Endothelial cell of umbilical vein (primary cell): ENCODE measurements around the gene LHX6. TPM values are rescaled to one million over a fixed set of nuclear protein-coding genes. Genes with fewer than 3 reads are reported as not detected.

ENCODE experiments used
- BruUV-seq: library from RNA; stranded (reverse); fragments of 400-500 nt; replicated peaks from 2 replicates; lab custom pipeline; 2021; lab: Mats Ljungman, UMichigan
- CTCF ChIA-PET: fragments of 300-600, 350-600 bp; sonication (Branson Sonifier 250); formaldehyde crosslinking; loops from one replicate; lab custom pipeline; 2021; ENCODE audit warnings: antibody characterized with exemption, inconsistent platforms; lab: Charles Lee
- POLR2A ChIA-PET: fragments of 300-600, 350-600 bp; sonication (Branson Sonifier 250); formaldehyde crosslinking; loops from one replicate; lab custom pipeline; 2021; ENCODE audit warnings: antibody characterized with exemption, inconsistent platforms; lab: Charles Lee
- DNase-seq: peaks from one replicate; pipeline ENCODE4 v3.0.0-alpha.2; 2011; ENCODE audit warnings: low read depth, low spot score
- FAIRE-seq: peaks from 2 replicates; lab custom pipeline; 2011; peaks lifted over from hg19 to GRCh38; lab: Jason Lieb, UNC
- H2AFZ ChIP-seq: 2 replicates; pipeline ENCODE4 v1.6.0; 2012; ENCODE audit warnings: low read depth, low read length, control low read depth, inconsistent platforms
- H3K27ac ChIP-seq: 2 replicates; pipeline ENCODE4 v1.5.1; 2011; ENCODE audit warnings: low read depth, mild to moderate bottlenecking, control low read depth, low read length, moderate library complexity; ENCODE audit not compliant: insufficient read depth
- H3K27me3 ChIP-seq, 2 experiments: 2 replicates each; pipeline versions ENCODE4 v1.6.0 to v1.6.1; 2011; ENCODE audit warnings: low read length in 2 of 2, mixed read lengths in 1 of 2; ENCODE audit not compliant: control insufficient read depth in 2 of 2, insufficient read depth in 2 of 2
- H3K36me3 ChIP-seq, 2 experiments: 2 replicates in 1 of 2; 3 replicates in 1 of 2; pipeline ENCODE4 v1.5.1; 2011; ENCODE audit warnings: low read length in 2 of 2, mild to moderate bottlenecking in 1 of 2, moderate library complexity in 1 of 2; ENCODE audit not compliant: control insufficient read depth in 2 of 2, insufficient read depth in 2 of 2; ENCODE audit errors: extremely low read depth in 1 of 2
- H3K4me1 ChIP-seq: 3 replicates; pipeline ENCODE4 v1.5.1; 2011; ENCODE audit warnings: mild to moderate bottlenecking, low read length; ENCODE audit not compliant: control insufficient read depth, insufficient read depth; ENCODE audit errors: extremely low read depth
- H3K4me2 ChIP-seq: 2 replicates; pipeline ENCODE4 v1.6.1; 2011; ENCODE audit warnings: low read length, control low read depth, mixed read lengths; ENCODE audit not compliant: insufficient read depth
- H3K4me3 ChIP-seq, 3 experiments: fragments of 200-600 bp in 1 of 3; sonication (generic), shearing (Covaris generic) in 1 of 3; replicated peaks in 1 of 3; 2 replicates each; pipeline ENCODE4 v1.5.1; 2011 to 2016; ENCODE audit warnings: control low read depth in 3 of 3, low read length in 3 of 3, mild to moderate bottlenecking in 2 of 3, inconsistent platforms in 1 of 3, low read depth in 1 of 3, moderate library complexity in 1 of 3; ENCODE audit not compliant: insufficient read depth in 1 of 3
- H3K79me2 ChIP-seq: 2 replicates; pipeline ENCODE4 v1.6.0; 2012; ENCODE audit warnings: low read length, inconsistent platforms; ENCODE audit not compliant: control insufficient read depth, insufficient read depth
- H3K9ac ChIP-seq: replicated peaks from 2 replicates; pipeline ENCODE3; 2011; ENCODE audit warnings: low read length, control low read depth; ENCODE audit not compliant: insufficient read depth; ENCODE audit errors: extremely low read depth
- H3K9me1 ChIP-seq: replicated peaks from 3 replicates; pipeline ENCODE4 v1.6.0; 2011; ENCODE audit warnings: mild to moderate bottlenecking, low read length; ENCODE audit not compliant: control insufficient read depth, insufficient read depth; ENCODE audit errors: extremely low read depth
- H3K9me3 ChIP-seq: replicated peaks from 2 replicates; pipeline ENCODE4 v1.5.1; 2012; ENCODE audit warnings: low read length, inconsistent platforms; ENCODE audit not compliant: control insufficient read depth, insufficient read depth
- H4K20me1 ChIP-seq: replicated peaks from 2 replicates; pipeline ENCODE3; 2011; ENCODE audit warnings: mild to moderate bottlenecking, low read length; ENCODE audit not compliant: control insufficient read depth, insufficient read depth; ENCODE audit errors: extremely low read depth
- CTCF ChIP-seq, 2 donors: IDR thresholded peaks; 1 replicate in 1 of 2; 2 replicates in 1 of 2; pipeline ENCODE4 v1.5.1; 2011; ENCODE audit warnings: low read length in 2 of 2, mild to moderate bottlenecking in 2 of 2, moderate library complexity in 2 of 2, control low read depth in 1 of 2, inconsistent platforms in 1 of 2, low read depth in 1 of 2; ENCODE audit not compliant: insufficient read depth in 1 of 2; ENCODE audit errors: extremely low read depth in 1 of 2
- EZH2 ChIP-seq: IDR thresholded peaks from 2 replicates; pipeline ENCODE4 v1.6.1; 2012; ENCODE audit warnings: borderline replicate concordance, low read depth, mild to moderate bottlenecking, moderate library complexity, low read length, inconsistent platforms; ENCODE audit not compliant: severe bottlenecking
- FOS ChIP-seq: IDR thresholded peaks from 2 replicates; pipeline ENCODE4 v1.6.1; 2011; ENCODE audit warnings: mild to moderate bottlenecking, low read length, moderate library complexity, borderline replicate concordance; ENCODE audit not compliant: insufficient read depth
- GATA2 ChIP-seq: IDR thresholded peaks from 2 replicates; pipeline ENCODE4 v1.7.0; 2011; ENCODE audit warnings: low read depth, mild to moderate bottlenecking, moderate library complexity, mixed read lengths, low read length; ENCODE audit not compliant: insufficient read length, insufficient read depth
- JUN ChIP-seq: IDR thresholded peaks from 2 replicates; pipeline ENCODE4 v1.6.1; 2011; ENCODE audit warnings: borderline replicate concordance, low read depth; ENCODE audit not compliant: insufficient read length, insufficient read depth
- MAX ChIP-seq: IDR thresholded peaks from 2 replicates; pipeline ENCODE4 v1.6.1; 2011; ENCODE audit not compliant: insufficient read depth, insufficient read length
- MYC ChIP-seq: IDR thresholded peaks from one replicate; pipeline ENCODE4 v1.6.1; 2011; ENCODE audit warnings: mild to moderate bottlenecking, low read depth, low read length
- POLR2A ChIP-seq: IDR thresholded peaks from 2 replicates; pipeline ENCODE4 v1.6.1; 2012; ENCODE audit warnings: low read depth, mild to moderate bottlenecking, control low read depth, low read length
- POLR2AphosphoS5 ChIP-seq: IDR thresholded peaks from 2 replicates; pipeline ENCODE4 v1.6.1; 2012; ENCODE audit warnings: low read depth, mild to moderate bottlenecking, control low read depth, low read length, moderate library complexity; ENCODE audit not compliant: insufficient read depth
- dilution Hi-C: fragments of 300-500 bp; cut with MboI; formaldehyde crosslinking; loops from one replicate; pipeline ENCODE4 v1.15.0; 2019; ENCODE audit warnings: low sequenced_read_pairs; ENCODE audit not compliant: extremely low pct_ligation_motif_present
- intact Hi-C: fragments of 100-400 bp; cut with micrococcal nuclease; formaldehyde crosslinking; loops from one replicate; pipeline ENCODE4 v1.10.0; 2022
- polyA plus RNA-seq, 4 experiments: library from polyadenylated mRNA; depleted of rRNA in 3 of 4; stranded (reverse) in 3 of 4; unstranded in 1 of 4; fragments of >200 nt; gene quantifications; 2 replicates each; pipeline versions ENCODE4 v1.2.1 to v1.2.3, GENCODE V29; 2011 to 2012; ENCODE audit warnings: missing spikeins in 1 of 4
- total RNA-seq: library from RNA; stranded (reverse); gene quantifications from 2 replicates; pipeline ENCODE4 v1.2.3, GENCODE V29; 2021

Gene LHX6
- total and polyA plus RNA-seq, 2 donors (not counting 3 experiments of a cell fraction or from before 2014, with no cell fraction given): 2.4 to 18.4 TPM

DNA sequence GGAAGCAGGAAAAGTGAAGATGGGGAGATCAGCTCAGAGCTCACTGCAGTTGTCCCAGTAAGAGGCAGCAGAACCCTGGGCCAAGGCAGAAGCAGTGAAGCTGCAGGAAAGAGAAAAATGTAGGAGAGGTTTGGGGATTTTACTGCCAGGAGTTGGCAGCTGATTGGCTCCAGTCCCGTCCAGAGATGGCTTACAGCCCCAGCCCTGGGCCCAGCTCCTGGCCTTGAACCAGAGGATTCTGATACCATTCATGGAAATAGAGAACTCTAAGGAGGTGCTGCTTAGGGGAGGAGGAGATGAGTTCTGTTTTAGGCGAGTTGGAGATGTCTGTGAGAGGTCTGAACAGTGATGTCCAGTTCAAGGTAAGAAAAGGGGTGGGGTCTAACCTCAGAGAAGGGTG is 64.5 kb downstream of the LHX6 start:
- ChIA-PET CTCF (interaction anchor here (1.0 to 1.5 kb wide), 5 partner anchors 11 to 186 kb away, joined by 3 to 5 read pairs (median 3); no protein-coding TSS in a partner anchor), POLR2A (no interaction called here)
- no peaks in the 10 kb centered on the region for H3K9me1 ChIP-seq
- no peak overlapping the region for H3K9ac ChIP-seq
- FAIRE-seq: no peak
- peaks cover under 1% of the 10 kb centered on the region for H3K79me2 ChIP-seq
- dilution Hi-C loops (no loop called here), intact Hi-C loops (no loop called here)
- BruUV-seq: no TSS peak
- H3K4me2 ChIP-seq: no peak overlapping the region
- H3K36me3 ChIP-seq: no peaks in the 10 kb centered on the region
- no peaks in the 10 kb centered on the region for H4K20me1 ChIP-seq
- H3K27me3 ChIP-seq: peaks cover 14 to 24% of the 10 kb centered on the region in 2 experiments
- no peak overlapping the region for H3K4me3 ChIP-seq
- no peak for TF ChIP-seq JUN
- no peak for TF ChIP-seq FOS
- no peak for TF ChIP-seq POLR2AphosphoS5
- TF ChIP-seq MYC: no peak
- TF ChIP-seq CTCF (IDR thresholded peaks at IDR 0.05; ENCODE audit: extremely low read depth in 1 of 2, insufficient read depth in 1 of 2, low read depth in 1 of 2, low read length in 2 of 2): no peak
- no peak for TF ChIP-seq POLR2A
- TF ChIP-seq GATA2: no peak
- TF ChIP-seq MAX: no peak
- TF ChIP-seq EZH2: no peak
- no peak for DNase-seq
- no peak overlapping the region for H3K27ac ChIP-seq
- peaks cover 18% of the 10 kb centered on the region for H3K4me1 ChIP-seq
- no peak overlapping the region for H2AFZ ChIP-seq
- H3K9me3 ChIP-seq: no peaks in the 10 kb centered on the region
